ENCODE results near the gene ARAF. TPM values are rescaled to one million over a fixed set of nuclear protein-coding genes. Genes with fewer than 3 reads are reported as not detected.

ARAF gene
- total RNA-seq, 2 experiments from 2014 or later = 58.8 to 59.2 TPM

- POLR2A ChIA-PET = no interaction called here
- H3K4me1 Mint-ChIP-seq = peaks cover 23% of the 10 kb centered on the region
- CTCF ChIA-PET = no interaction called here
- intact Hi-C loops (cut with DNase I, micrococcal nuclease) = no loop called here
- H3K9me3 Mint-ChIP-seq (ENCODE audit: low read depth) = no peaks in the 10 kb centered on the region
- H3K27ac Mint-ChIP-seq = no peak overlapping the region
- ATAC-seq (no peak), DNase-seq (no peak)
- peaks cover 59% of the 10 kb centered on the region for H3K36me3 Mint-ChIP-seq (ENCODE audit: low read depth)
- no peak overlapping the region for H3K4me3 Mint-ChIP-seq
- no peaks in the 10 kb centered on the region for H3K27me3 Mint-ChIP-seq
Measured at GRCh38 chrX:47566841-47567240, 5.8 kb downstream of the ARAF start.

- ChIA-PET POLR2A (no interaction called here), CTCF (interaction anchor here (0.6 kb wide), 1 partner anchor 459 kb away, joined by 5 read pairs; no protein-coding TSS in a partner anchor)
- Mint-ChIP-seq H3K9me3 (ENCODE audit: low read depth) (no peaks in the 10 kb centered on the region), H3K27me3 (no peaks in the 10 kb centered on the region), H3K27ac (no peak overlapping the region), H3K36me3 (ENCODE audit: low read depth) (peaks cover 54% of the 10 kb centered on the region), H3K4me3 (no peak overlapping the region), H3K4me1 (peaks cover 15% of the 10 kb centered on the region)
- DNase-seq (peak; percentile 61), ATAC-seq (peak; percentile 48)
- intact Hi-C loops (cut with DNase I, micrococcal nuclease) = no loop called here
Measured at GRCh38 chrX:47568656-47569295, 7.8 kb downstream of the ARAF start.

GRCh38 chrX:47570794-47571193 is 9.8 kb downstream of the ARAF start:
- H3K9me3 Mint-ChIP-seq (ENCODE audit: low read depth) = no peaks in the 10 kb centered on the region
- no peak overlapping the region for H3K4me3 Mint-ChIP-seq
- ChIA-PET POLR2A (no interaction called here), CTCF (interaction anchor here (0.5 kb wide), 1 partner anchor 185 kb away, joined by 3 read pairs; no protein-coding TSS in a partner anchor)
- ATAC-seq (no peak), DNase-seq (no peak)
- H3K27ac Mint-ChIP-seq = no peak overlapping the region
- H3K27me3 Mint-ChIP-seq = no peaks in the 10 kb centered on the region
- H3K36me3 Mint-ChIP-seq (ENCODE audit: low read depth) = peaks cover 44% of the 10 kb centered on the region
- intact Hi-C loops (cut with DNase I, micrococcal nuclease) = no loop called here
- H3K4me1 Mint-ChIP-seq = peaks cover 6% of the 10 kb centered on the region

- H3K27ac Mint-ChIP-seq = no peak overlapping the region
- POLR2A ChIA-PET = no interaction called here
- DNase-seq (no peak), ATAC-seq (no peak)
- CTCF ChIA-PET = no interaction called here
- H3K9me3 Mint-ChIP-seq (ENCODE audit: low read depth) = no peaks in the 10 kb centered on the region
- H3K27me3 Mint-ChIP-seq = no peaks in the 10 kb centered on the region
- H3K4me3 Mint-ChIP-seq = no peak overlapping the region
- peaks cover 42% of the 10 kb centered on the region for H3K36me3 Mint-ChIP-seq (ENCODE audit: low read depth)
- peaks cover 6% of the 10 kb centered on the region for H3K4me1 Mint-ChIP-seq
- intact Hi-C loops (cut with DNase I, micrococcal nuclease) = no loop called here
Measured at GRCh38 chrX:47571215-47571614, 10.2 kb downstream of the ARAF start.

- ChIA-PET CTCF (interaction anchor here (0.5 kb wide), 1 partner anchor 793 kb away, joined by 3 read pairs; no protein-coding TSS in a partner anchor), POLR2A (no interaction called here)
- no peak overlapping the region for H3K4me3 Mint-ChIP-seq
- H3K27me3 Mint-ChIP-seq = peaks cover under 1% of the 10 kb centered on the region
- H3K27ac Mint-ChIP-seq = no peak overlapping the region
- intact Hi-C loops (cut with DNase I, micrococcal nuclease) = no loop called here
- no peaks in the 10 kb centered on the region for H3K9me3 Mint-ChIP-seq (ENCODE audit: low read depth)
- H3K4me1 Mint-ChIP-seq = peaks cover 7% of the 10 kb centered on the region
- peaks cover 39% of the 10 kb centered on the region for H3K36me3 Mint-ChIP-seq (ENCODE audit: low read depth)
- ATAC-seq (no peak), DNase-seq (no peak)
Measured at GRCh38 chrX:47571896-47572295, 10.9 kb downstream of the ARAF start.

- peaks cover 8% of the 10 kb centered on the region for H3K4me1 Mint-ChIP-seq
- POLR2A ChIA-PET = no interaction called here
- no peak overlapping the region for H3K27ac Mint-ChIP-seq
- peaks cover 2% of the 10 kb centered on the region for H3K27me3 Mint-ChIP-seq
- CTCF ChIA-PET = interaction anchor here (0.5 kb wide), 1 partner anchor 794 kb away, joined by 3 read pairs; no protein-coding TSS in a partner anchor
- intact Hi-C loops (cut with DNase I, micrococcal nuclease) = no loop called here
- DNase-seq (no peak), ATAC-seq (no peak)
- no peaks in the 10 kb centered on the region for H3K9me3 Mint-ChIP-seq (ENCODE audit: low read depth)
- H3K4me3 Mint-ChIP-seq = no peak overlapping the region
- peaks cover 33% of the 10 kb centered on the region for H3K36me3 Mint-ChIP-seq (ENCODE audit: low read depth)
Measured at GRCh38 chrX:47572773-47573340, 11.9 kb downstream of the ARAF start.

- Mint-ChIP-seq H3K27me3 (peaks cover 4% of the 10 kb centered on the region), H3K9me3 (ENCODE audit: low read depth) (no peaks in the 10 kb centered on the region), H3K4me3 (peak overlapping the region; percentile 35), H3K27ac (peak overlapping the region; percentile 31), H3K36me3 (ENCODE audit: low read depth) (peaks cover 30% of the 10 kb centered on the region), H3K4me1 (peaks cover 14% of the 10 kb centered on the region)
- intact Hi-C loops (cut with DNase I, micrococcal nuclease) = no loop called here
- ATAC-seq (no peak), DNase-seq (no peak)
- ChIA-PET POLR2A (no interaction called here), CTCF (no interaction called here)
Measured at GRCh38 chrX:47573341-47574075, 12.5 kb downstream of the ARAF start.

- Mint-ChIP-seq H3K4me3 (no peak overlapping the region), H3K4me1 (peaks cover 18% of the 10 kb centered on the region), H3K27me3 (peaks cover 4% of the 10 kb centered on the region), H3K36me3 (ENCODE audit: low read depth) (peaks cover 28% of the 10 kb centered on the region), H3K9me3 (ENCODE audit: low read depth) (no peaks in the 10 kb centered on the region), H3K27ac (no peak overlapping the region)
- ATAC-seq (no peak), DNase-seq (no peak)
- CTCF ChIA-PET = no interaction called here
- intact Hi-C loops (cut with DNase I, micrococcal nuclease) = no loop called here
- POLR2A ChIA-PET = interaction anchor here (0.6 kb wide), 1 partner anchor 451 kb away, joined by 3 read pairs; no protein-coding TSS in a partner anchor
Measured at GRCh38 chrX:47574076-47574546, 13.1 kb downstream of the ARAF start.

GRCh38 chrX:47574547-47575301 is 13.7 kb downstream of the ARAF start:
- peaks cover 23% of the 10 kb centered on the region for H3K4me1 Mint-ChIP-seq
- H3K36me3 Mint-ChIP-seq (ENCODE audit: low read depth) = peaks cover 23% of the 10 kb centered on the region
- intact Hi-C loops (cut with DNase I, micrococcal nuclease) = no loop called here
- CTCF ChIA-PET = no interaction called here
- H3K27ac Mint-ChIP-seq = peak overlapping the region; percentile 5
- H3K4me3 Mint-ChIP-seq = peak overlapping the region; percentile 21
- POLR2A ChIA-PET = interaction anchor here (0.6 kb wide), 1 partner anchor 452 kb away, joined by 3 read pairs; no protein-coding TSS in a partner anchor
- no peaks in the 10 kb centered on the region for H3K9me3 Mint-ChIP-seq (ENCODE audit: low read depth)
- DNase-seq = no peak
- peaks cover 4% of the 10 kb centered on the region for H3K27me3 Mint-ChIP-seq
- no peak for ATAC-seq

- DNase-seq (no peak), ATAC-seq (no peak)
- Mint-ChIP-seq H3K4me1 (peaks cover 31% of the 10 kb centered on the region), H3K36me3 (ENCODE audit: low read depth) (peaks cover 12% of the 10 kb centered on the region), H3K27me3 (peaks cover 4% of the 10 kb centered on the region), H3K4me3 (no peak overlapping the region), H3K9me3 (ENCODE audit: low read depth) (no peaks in the 10 kb centered on the region), H3K27ac (no peak overlapping the region)
- ChIA-PET POLR2A (interaction anchor here (0.6 kb wide), 1 partner anchor 358 kb away, joined by 3 read pairs; no protein-coding TSS in a partner anchor), CTCF (no interaction called here)
- intact Hi-C loops (cut with DNase I, micrococcal nuclease) = no loop called here
Measured at GRCh38 chrX:47576021-47576898, 15.3 kb downstream of the ARAF start.
